HUES6 (cell line): Measurements from ENCODE around the gene WBP11.
"Not testable (repeated sequence)": the region's sequence is repeated elsewhere in the genome, so short reads cannot be mapped to it uniquely, and the experiment has no call there.

ENCODE experiments used
- H3K27ac ChIP-seq: 2 replicates; pipeline ENCODE4 v1.7.0; 2013; ENCODE audit warnings: low read depth, mild to moderate bottlenecking, low read length, inconsistent platforms
- H3K27me3 ChIP-seq: 2 replicates; pipeline ENCODE4 v1.6.1; 2013; ENCODE audit warnings: low read length; ENCODE audit not compliant: control insufficient read depth, insufficient read depth
- H3K36me3 ChIP-seq: 2 replicates; pipeline ENCODE4 v1.6.1; 2013; ENCODE audit warnings: low read length; ENCODE audit not compliant: control insufficient read depth, insufficient read depth
- H3K4me1 ChIP-seq: 2 replicates; pipeline ENCODE4 v1.6.1; 2013; ENCODE audit warnings: low read length; ENCODE audit not compliant: control insufficient read depth, insufficient read depth
- H3K4me3 ChIP-seq: 2 replicates; pipeline ENCODE4 v1.5.1; 2013; ENCODE audit warnings: low read depth, low read length
- H3K9ac ChIP-seq: one replicate; pipeline ENCODE4 v1.6.1; 2013; ENCODE audit warnings: mild to moderate bottlenecking, low read length
- H3K9me3 ChIP-seq: 2 replicates; pipeline ENCODE4 v1.6.1; 2013; ENCODE audit warnings: low read depth, low read length; ENCODE audit not compliant: control insufficient read depth, insufficient read depth

The WBP11 gene

GRCh38 chr12:14759711-14760280 is 43.5 kb downstream of the WBP11 start:
- not testable (repeated sequence) for H3K4me3 ChIP-seq, H3K27ac ChIP-seq, H3K27me3 ChIP-seq, H3K36me3 ChIP-seq, H3K4me1 ChIP-seq, H3K9ac ChIP-seq
- H3K9me3 ChIP-seq, result peaks cover 17% of the 10 kb centered on the region

DNA sequence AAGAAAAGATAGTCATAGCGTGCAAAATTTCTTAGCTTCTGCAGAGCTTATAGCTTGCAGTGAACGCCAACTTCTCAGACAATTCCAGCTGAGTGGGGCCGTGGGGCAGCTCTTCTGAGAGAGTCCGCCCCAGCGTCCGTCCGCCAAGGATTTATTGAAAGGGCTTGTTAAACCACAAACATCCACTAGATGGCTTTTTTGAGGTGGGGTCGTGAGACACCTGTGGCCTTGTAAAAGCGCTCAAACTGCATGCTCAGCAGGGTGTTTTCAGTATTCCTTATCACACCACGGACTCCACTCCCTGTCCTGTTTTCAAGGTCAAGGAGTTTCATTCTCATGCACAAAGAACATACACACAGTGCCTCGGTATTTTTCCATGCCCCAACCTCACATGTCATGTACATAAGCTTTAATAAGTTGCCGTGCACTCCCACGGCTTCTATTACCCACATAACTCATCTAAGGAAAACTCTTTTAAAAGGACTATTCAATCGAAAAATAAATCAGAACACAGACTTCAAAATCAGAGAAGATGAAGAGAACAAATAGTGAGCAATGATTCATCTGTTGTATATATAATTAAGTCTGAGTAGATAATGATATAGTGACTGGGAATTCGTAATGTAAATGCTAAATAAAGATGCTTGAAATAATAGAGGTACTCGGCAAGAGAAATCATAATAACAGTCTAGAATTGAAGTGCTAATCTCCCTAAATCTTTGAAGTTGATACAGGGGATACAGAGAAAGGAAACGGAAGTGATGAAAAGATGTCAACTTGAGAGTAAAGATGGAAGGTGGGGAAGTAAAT is 46.7 kb downstream of the WBP11 start:
- H3K27me3 ChIP-seq, result no peaks in the 10 kb centered on the region
- H3K4me1 ChIP-seq, result no peaks in the 10 kb centered on the region; the same call in 1 of the 2 replicates
- peaks cover 15% of the 10 kb centered on the region for H3K9me3 ChIP-seq
- no peak overlapping the region for H3K27ac ChIP-seq
- no peaks in the 10 kb centered on the region; the same call in 1 of the 2 replicates for H3K36me3 ChIP-seq
- H3K9ac ChIP-seq, result no peak overlapping the region
- no peak overlapping the region for H3K4me3 ChIP-seq

DNA sequence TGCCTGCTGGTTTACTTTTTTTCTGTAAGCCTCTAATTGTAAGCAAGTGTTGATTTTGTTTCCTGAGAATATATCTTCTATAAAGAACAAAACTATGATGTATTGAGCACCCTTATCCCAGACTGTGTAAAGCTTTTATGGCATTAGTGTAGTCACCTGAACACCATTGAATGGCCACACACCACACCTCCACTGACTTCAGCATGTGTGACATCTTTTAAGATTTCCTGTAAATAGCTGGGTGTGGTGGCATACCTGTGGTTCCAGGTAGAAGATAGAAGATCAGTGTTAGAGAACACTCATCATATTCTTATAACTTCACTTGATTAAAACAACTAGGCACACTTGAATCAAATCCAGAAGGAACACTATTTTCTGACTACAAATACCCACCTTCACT is 51.3 kb downstream of the WBP11 start:
- no peaks in the 10 kb centered on the region for H3K36me3 ChIP-seq
- no peak overlapping the region for H3K9ac ChIP-seq
- H3K27ac ChIP-seq, result no peak overlapping the region
- peaks cover 3% of the 10 kb centered on the region; the same call in 1 of the 2 replicates for H3K9me3 ChIP-seq
- no peaks in the 10 kb centered on the region for H3K27me3 ChIP-seq
- no peaks in the 10 kb centered on the region; the same call in 1 of the 2 replicates for H3K4me1 ChIP-seq
- H3K4me3 ChIP-seq, result no peak overlapping the region

GRCh38 chr12:14743061-14743460 is 60.2 kb downstream of the WBP11 start:
- H3K4me3 ChIP-seq, result no peak overlapping the region
- H3K27ac ChIP-seq, result no peak overlapping the region
- H3K36me3 ChIP-seq, result no peaks in the 10 kb centered on the region
- H3K4me1 ChIP-seq, result no peaks in the 10 kb centered on the region
- H3K9me3 ChIP-seq, result peaks cover 39% of the 10 kb centered on the region
- H3K27me3 ChIP-seq, result no peaks in the 10 kb centered on the region
- no peak overlapping the region for H3K9ac ChIP-seq

GRCh38 chr12:14741942-14742341 is 61.3 kb downstream of the WBP11 start:
- Histone ChIP-seq H3K4me1 (no peaks in the 10 kb centered on the region), H3K36me3 (no peaks in the 10 kb centered on the region), H3K9me3 (peaks cover 36% of the 10 kb centered on the region)

DNA sequence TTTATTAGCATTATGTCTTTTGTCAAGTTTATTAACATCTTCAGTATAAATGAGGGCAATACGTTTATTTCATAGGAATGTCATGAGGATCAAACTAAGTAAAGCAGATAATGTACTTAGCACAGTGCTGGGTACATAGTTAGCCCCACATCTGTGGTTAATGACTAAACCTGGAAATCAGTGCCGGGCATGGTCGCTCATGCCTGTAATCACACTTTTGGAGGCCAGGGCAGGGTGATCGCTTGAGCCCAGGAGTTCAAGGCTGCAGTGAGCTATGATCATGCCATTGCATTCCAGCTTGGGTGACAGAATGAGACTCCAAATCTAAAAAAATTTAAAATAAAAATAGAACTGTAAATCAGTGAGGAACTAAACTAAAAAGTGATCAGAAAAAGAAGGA is 62.1 kb downstream of the WBP11 start:
- Histone ChIP-seq H3K4me1 (no peaks in the 10 kb centered on the region), H3K9ac (no peak overlapping the region), H3K27me3 (no peaks in the 10 kb centered on the region), H3K27ac (no peak overlapping the region), H3K9me3 (peaks cover 36% of the 10 kb centered on the region), H3K4me3 (no peak overlapping the region), H3K36me3 (no peaks in the 10 kb centered on the region)

More at GRCh38 chr12:14741942-14742341, 61.3 kb downstream of the WBP11 start:
- H3K9ac ChIP-seq, result no peak overlapping the region
- H3K4me3 ChIP-seq, result no peak overlapping the region
- no peaks in the 10 kb centered on the region for H3K27me3 ChIP-seq
- no peak overlapping the region for H3K27ac ChIP-seq

GRCh38 chr12:14736441-14736840 is 66.8 kb downstream of the WBP11 start:
- H3K9ac ChIP-seq, H3K9me3 ChIP-seq, H3K27ac ChIP-seq, H3K4me3 ChIP-seq, H3K27me3 ChIP-seq, H3K36me3 ChIP-seq, H3K4me1 ChIP-seq: not testable (repeated sequence)
